Fibroblast of mammary gland (primary cell): ENCODE data around the gene NIN.

Experiments used
- DNase-seq: peaks from one replicate; pipeline ENCODE4 v3.0.0-alpha.2; 2010; ENCODE audit warnings: low read depth
- H3K4me3 ChIP-seq: 2 replicates; pipeline ENCODE4 v1.5.1; 2011; ENCODE audit warnings: low read depth, mild to moderate bottlenecking, low read length, moderate library complexity; ENCODE audit not compliant: control insufficient read depth
- TF ChIP-seq, protein P1 (sequence below): conservative IDR thresholded peaks from 2 replicates; pipeline ENCODE4 v1.5.1; 2011; ENCODE audit warnings: low read depth, low read length, inconsistent platforms; ENCODE audit not compliant: control insufficient read depth, insufficient read depth

The NIN gene, protein sequence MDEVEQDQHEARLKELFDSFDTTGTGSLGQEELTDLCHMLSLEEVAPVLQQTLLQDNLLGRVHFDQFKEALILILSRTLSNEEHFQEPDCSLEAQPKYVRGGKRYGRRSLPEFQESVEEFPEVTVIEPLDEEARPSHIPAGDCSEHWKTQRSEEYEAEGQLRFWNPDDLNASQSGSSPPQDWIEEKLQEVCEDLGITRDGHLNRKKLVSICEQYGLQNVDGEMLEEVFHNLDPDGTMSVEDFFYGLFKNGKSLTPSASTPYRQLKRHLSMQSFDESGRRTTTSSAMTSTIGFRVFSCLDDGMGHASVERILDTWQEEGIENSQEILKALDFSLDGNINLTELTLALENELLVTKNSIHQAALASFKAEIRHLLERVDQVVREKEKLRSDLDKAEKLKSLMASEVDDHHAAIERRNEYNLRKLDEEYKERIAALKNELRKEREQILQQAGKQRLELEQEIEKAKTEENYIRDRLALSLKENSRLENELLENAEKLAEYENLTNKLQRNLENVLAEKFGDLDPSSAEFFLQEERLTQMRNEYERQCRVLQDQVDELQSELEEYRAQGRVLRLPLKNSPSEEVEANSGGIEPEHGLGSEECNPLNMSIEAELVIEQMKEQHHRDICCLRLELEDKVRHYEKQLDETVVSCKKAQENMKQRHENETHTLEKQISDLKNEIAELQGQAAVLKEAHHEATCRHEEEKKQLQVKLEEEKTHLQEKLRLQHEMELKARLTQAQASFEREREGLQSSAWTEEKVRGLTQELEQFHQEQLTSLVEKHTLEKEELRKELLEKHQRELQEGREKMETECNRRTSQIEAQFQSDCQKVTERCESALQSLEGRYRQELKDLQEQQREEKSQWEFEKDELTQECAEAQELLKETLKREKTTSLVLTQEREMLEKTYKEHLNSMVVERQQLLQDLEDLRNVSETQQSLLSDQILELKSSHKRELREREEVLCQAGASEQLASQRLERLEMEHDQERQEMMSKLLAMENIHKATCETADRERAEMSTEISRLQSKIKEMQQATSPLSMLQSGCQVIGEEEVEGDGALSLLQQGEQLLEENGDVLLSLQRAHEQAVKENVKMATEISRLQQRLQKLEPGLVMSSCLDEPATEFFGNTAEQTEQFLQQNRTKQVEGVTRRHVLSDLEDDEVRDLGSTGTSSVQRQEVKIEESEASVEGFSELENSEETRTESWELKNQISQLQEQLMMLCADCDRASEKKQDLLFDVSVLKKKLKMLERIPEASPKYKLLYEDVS (N-terminal part only)

DNA sequence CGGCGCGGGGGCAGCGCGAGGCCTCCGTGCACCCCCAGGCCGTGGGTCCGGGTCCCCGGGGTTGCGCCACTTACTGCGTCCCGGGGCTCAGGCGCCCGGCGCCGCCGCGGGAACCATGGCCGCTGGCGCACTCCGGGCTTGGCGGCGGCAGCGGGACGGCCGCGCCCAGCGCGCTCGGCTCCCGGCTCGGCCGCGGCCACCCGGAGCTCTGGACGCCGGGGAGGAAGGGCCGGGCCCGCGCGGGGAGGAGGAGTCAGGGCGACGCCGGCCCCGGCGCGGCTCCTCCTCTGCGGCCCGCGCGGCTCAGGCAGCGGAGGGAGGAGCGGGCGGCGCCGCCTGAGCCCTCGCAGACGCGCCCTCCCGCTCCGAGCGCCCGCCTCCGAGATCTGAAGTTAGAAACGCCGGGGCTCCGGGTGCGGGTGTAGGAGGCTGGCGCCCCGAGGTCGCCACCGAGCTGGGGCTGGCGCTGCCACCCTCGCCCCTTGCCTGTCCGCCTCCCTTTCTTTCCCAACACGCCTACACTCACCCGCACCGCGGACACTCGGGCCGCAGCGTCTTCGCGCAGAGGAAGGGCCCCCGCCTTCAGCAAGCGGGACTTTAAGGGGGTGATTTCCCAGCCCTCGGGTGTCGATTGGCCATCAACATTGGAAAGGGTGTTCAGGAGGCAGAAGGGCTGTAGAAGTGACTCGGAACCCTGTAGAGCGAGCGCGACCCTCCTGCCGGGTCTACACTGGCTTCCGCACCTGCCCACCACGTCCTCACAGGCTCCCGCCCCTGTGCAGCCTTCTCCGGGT lies at the start of gene NIN:
Gene NIN (minus strand): TSS at position 231 of the 794 bp plus-strand sequence. CDS start 9,106 bp downstream, outside the sequence.
- H3K4me3 ChIP-seq: peak within 1 kb of the TSS; percentile 79
- TF ChIP-seq, protein P1, sequence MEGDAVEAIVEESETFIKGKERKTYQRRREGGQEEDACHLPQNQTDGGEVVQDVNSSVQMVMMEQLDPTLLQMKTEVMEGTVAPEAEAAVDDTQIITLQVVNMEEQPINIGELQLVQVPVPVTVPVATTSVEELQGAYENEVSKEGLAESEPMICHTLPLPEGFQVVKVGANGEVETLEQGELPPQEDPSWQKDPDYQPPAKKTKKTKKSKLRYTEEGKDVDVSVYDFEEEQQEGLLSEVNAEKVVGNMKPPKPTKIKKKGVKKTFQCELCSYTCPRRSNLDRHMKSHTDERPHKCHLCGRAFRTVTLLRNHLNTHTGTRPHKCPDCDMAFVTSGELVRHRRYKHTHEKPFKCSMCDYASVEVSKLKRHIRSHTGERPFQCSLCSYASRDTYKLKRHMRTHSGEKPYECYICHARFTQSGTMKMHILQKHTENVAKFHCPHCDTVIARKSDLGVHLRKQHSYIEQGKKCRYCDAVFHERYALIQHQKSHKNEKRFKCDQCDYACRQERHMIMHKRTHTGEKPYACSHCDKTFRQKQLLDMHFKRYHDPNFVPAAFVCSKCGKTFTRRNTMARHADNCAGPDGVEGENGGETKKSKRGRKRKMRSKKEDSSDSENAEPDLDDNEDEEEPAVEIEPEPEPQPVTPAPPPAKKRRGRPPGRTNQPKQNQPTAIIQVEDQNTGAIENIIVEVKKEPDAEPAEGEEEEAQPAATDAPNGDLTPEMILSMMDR: no peak
- peak; percentile 65 for DNase-seq

DNA sequence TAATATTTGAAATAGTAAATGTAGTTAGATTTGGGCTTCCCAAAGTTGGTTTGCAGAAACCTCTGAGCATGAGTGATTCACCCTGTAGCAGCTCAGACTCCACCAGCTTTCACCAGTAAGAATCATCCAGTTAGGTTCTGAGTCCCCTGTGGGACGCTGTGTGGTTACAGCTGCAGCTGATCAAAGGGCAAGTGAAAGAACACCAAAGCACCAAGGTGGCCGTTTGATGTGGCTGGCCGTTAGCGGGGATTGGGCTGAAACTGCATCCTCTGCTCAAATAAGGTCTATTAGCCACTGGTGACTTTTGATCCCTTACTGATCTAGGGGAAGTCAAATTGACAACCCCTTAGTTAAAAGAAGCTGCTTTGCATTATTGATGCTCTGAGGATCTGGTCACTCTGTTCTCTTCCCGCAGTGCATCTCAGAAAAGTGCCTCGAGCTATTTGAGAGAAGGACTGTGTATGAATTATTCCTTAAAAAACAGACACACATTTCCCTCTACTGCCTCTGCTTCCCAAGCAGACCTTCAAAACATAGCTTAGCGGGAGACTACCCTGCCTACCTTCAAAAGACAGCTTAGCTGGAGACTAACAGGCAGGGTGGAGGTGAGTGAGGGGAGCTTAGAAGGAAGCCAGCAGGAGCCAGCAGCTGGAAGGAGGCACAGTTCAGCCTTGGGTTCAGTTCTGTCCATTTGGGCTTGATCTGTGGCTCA lies 44.6 kb upstream of the NIN start:
- H3K4me3 ChIP-seq: no peak overlapping the region
- DNase-seq: peak; percentile 70
- TF ChIP-seq, protein P1: no peak

DNA sequence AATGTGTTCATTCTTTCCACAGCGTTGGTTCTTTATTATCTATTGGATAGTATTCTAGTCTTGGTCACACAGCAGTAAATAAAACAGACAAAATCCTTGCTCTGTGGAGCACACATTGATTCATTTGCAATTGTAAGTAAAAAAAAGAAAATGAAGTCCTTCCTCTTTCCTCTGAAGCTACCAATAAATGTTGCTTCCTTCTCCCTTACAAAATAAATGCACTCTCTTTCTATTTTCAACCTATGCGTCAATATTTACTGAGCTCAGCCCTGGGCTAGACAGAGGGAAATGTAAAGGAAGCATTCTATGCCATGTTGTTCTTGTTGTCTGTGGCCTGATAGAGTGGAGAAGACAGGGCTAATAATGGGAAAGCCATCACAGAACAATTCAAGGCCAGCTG lies 43.8 kb upstream of the NIN start:
- no peak overlapping the region for H3K4me3 ChIP-seq
- DNase-seq: no peak
- TF ChIP-seq, protein P1: no peak

DNA sequence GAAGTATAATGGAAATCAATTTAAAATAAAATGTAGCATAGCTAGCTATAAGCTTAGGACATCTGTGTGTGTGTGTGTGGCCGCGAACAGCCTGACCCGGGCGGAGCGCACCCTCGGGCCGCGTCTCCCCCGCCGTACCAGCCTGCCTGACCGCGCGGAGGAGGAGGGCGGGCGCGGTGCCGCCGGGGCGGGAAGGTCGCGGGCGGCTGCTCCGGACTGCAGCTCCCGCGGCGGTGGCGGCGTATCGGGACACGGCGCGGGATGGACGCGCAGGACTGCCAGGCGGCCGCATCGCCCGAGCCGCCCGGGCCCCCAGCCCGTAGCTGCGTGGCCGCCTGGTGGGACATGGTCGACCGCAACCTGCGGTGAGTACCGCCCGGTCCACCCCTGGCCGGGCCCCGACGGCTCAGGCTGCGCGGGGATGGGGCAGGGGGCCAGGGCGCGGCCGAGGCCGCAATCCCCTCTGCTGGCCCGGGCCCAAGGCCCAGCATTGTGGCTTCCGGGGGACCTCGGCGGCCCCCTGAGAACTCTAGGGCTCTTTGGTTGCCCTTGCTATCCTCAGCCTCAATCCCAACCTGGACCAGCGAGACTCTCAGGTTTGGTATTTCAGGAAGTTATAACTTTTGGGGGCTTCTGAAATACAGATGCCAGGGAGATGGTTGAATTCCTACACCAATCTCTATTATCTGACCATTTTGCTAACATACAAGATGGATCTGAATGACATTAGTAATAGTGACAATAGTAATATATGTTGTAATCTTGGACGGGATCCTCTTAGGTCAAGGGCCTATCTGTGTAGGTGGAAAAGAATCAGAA lies 41.2 kb upstream of the NIN start, which contains the start of gene ABHD12B:
Gene ABHD12B (plus strand): TSS at position 140 of the 819 bp plus-strand sequence. CDS start 122 bp downstream, at position 262.
- no peak for DNase-seq
- TF ChIP-seq, protein P1: no peak
- H3K4me3 ChIP-seq: no peak within 1 kb of the TSS

DNA sequence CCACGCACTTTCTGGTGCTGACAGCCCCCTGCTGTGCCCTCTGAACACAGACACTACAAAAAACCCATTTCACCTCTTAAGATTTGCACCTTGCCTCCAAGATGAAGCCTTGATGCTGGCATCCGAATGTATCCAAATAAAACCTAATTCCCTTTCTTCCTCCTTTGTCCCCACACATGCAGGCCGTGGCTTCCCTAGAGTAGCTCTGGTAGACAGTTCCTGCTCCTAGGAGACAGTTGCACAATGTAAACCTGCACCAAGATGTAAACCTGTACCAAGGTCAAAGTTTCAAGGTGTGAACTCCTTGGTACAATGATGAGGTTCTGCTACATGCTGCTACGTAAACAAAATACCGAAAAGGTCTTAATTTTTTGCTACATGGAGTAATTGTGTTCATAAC lies 40.3 kb upstream of the NIN start:
- TF ChIP-seq, protein P1: no peak
- no peak for DNase-seq
- no peak overlapping the region for H3K4me3 ChIP-seq
